GM19023 (cell line): ENCODE data around the gene DHRS2.
"Not testable (repeated sequence)": the region's sequence is repeated elsewhere in the genome, so short reads cannot be mapped to it uniquely, and the experiment has no call there.

ENCODE experiments used
- ATAC-seq: cut with Tn5 transposase; IDR thresholded peaks from one replicate; pipeline ENCODE4 v1.9.1; 2021; ENCODE audit warnings: mild to moderate bottlenecking, moderate library complexity; ENCODE audit not compliant: unreplicated experiment

DHRS2 gene

GRCh38 chr14:23636317-23637211 is at the start of gene DHRS2:
TSS of gene DHRS2 (plus strand) at chr14:23636364. CDS start at chr14:23638865, 2,501 bp downstream.
- no peak for ATAC-seq

- peak; percentile 95 for ATAC-seq
These were observed 47.1 kb upstream of the DHRS2 start for GRCh38 chr14:23588884-23589598.

DNA sequence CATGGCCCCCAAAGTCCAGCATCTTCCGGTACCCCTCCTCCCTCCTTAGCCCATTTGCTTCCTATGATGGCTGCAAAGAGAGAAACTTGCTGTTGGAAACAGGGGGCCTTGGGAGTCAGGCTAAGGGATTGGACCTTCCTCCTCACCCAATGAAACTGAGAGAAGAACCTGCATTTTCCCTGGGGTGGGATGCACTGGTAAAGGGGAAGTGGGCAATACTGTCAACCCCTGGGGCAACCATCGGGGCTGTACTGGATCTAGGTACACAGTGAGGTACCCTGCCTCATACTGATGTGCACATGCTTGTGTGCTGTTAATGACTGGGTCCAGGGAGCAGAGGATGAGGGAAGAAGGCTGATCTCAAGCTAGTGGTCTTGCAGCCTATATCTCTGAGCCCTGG is 46.6 kb upstream of the DHRS2 start:
- peak; percentile 11 for ATAC-seq

- no peak for ATAC-seq
These were observed 46.0 kb upstream of the DHRS2 start for GRCh38 chr14:23590198-23590597.

- ATAC-seq: not testable (repeated sequence)
These were observed 42.0 kb upstream of the DHRS2 start for GRCh38 chr14:23594191-23594590.

DNA sequence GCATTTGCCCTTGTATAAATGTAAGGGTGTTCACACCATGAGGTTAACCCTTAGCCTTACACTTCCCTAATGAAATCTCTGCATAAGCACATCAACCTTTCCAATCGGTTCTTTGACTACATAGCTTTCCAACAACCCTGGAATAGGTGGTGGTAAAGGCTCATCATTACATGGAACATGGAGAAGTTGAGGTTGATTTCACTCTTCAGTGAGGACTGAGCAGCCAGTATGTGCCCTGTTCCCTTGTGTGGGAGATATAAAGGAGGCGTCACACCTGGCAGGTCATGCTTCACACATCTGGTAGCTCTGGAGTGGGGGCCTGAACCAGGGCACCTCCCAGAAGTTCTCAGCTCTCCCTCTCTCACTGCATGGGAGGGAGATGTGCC is 35.8 kb upstream of the DHRS2 start:
- ATAC-seq: no peak

GRCh38 chr14:23600806-23601205 is 35.4 kb upstream of the DHRS2 start:
- no peak for ATAC-seq

GRCh38 chr14:23601424-23601823 is 34.7 kb upstream of the DHRS2 start:
- ATAC-seq: no peak

DNA sequence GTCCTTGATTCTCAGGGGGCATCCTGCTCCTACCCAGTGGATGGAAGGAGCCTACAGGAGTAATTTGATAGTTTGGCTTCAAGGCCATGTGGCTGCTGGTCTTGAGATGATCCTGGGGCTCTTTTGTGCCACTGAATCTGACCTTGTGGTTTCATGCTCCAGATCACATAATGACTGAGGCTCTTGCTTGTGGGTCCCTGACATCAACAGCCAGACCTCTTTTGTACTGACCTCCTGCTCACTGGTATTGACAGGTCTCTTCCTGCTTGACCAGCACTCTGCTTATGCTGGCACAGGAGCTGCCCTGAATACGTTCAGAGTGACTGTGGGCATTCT is 34.4 kb upstream of the DHRS2 start:
- no peak for ATAC-seq

DNA sequence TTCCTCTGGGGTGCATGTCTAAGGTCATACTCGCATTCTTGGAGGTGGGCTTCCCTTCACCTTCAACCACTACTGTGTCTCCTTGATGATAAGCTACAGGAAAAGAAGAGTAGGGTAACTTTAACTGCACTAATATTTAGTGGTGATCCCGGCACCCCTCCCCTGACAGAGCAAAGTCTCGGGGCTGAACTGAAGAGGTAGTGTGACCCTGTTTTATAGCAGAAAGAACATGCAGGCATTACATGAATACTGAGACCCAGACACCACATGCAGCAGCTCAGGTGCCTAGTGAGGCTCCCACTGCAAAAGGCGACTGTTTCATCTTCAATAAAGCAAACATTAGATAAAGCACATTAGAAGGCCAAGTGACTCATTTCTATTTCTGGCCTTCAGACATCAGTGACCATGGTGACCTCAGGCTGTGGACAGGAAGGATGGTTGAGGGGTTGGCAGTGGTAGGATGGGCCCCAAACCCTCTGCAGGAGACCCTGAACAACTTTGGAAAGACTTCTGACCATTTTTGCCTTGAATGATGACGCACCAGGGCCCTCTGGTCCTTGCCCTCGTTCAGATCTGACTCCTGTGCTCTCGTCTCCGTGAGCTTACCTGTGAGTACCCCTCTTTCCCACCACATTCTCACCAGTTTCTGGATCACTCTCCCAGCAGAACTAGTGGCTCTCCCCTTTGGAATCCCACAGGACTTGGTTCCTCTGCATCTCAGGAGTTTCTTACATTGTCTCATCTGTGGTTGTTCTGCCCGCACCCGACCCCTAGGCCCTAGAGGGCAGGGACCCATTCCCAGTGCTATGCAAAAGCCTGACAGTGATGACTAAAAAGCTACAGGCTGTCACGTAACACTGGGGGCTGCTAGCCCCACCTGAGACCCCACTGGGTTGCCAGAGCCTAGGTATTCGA is 33.7 kb upstream of the DHRS2 start:
- ATAC-seq: no peak

DNA sequence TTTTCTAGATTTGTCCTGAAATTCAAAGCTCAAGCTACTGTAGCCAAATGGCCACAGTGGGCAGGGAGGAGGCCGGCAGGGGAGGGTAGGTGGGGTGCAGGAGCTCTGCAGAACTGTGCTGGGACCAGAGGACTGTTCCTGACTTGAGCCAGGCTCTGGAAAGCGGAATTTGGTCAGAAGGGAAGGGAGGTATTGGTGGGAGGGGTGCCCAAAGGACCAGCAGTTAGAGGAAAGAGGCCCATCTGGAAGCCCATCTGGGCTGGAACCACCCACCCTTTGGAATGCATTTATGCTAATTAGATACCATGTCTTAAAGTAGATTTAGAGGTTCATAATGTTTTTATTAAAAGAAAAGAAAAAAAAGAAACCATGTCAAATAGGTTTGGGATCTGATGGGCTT is 33.1 kb upstream of the DHRS2 start:
- ATAC-seq: no peak

- ATAC-seq: no peak
These were observed 32.0 kb upstream of the DHRS2 start for GRCh38 chr14:23604148-23604547.

DNA sequence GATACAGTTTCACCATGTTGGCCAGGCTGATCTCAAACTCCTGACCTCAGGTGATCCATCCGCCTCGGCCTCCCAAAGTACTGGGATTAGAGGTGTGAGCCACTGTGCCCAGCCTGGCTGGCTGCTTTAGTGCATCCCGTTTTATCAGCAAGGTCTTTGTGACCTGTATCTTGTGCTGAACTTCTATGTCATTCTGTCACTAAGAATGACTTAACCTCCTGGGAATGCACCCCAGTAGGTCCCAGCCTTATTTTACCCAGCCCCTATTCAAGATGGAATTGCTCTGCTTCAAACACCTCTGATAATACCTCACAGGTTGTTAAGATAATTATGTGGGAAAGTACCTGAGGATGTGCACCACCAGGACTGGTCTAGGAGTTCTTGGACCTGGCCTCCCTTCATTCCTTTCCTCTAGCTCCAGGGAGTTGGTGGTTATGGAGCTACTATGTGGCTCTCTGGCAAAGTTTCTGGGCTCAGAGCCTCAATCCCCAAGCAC is 31.4 kb upstream of the DHRS2 start:
- no peak for ATAC-seq

- ATAC-seq: peak; percentile 78
These were observed 30.1 kb upstream of the DHRS2 start for GRCh38 chr14:23605931-23606585.

- ATAC-seq: no peak
These were observed 27.7 kb upstream of the DHRS2 start for GRCh38 chr14:23608454-23608853.

GRCh38 chr14:23609001-23609400 is 27.2 kb upstream of the DHRS2 start:
- no peak for ATAC-seq

DNA sequence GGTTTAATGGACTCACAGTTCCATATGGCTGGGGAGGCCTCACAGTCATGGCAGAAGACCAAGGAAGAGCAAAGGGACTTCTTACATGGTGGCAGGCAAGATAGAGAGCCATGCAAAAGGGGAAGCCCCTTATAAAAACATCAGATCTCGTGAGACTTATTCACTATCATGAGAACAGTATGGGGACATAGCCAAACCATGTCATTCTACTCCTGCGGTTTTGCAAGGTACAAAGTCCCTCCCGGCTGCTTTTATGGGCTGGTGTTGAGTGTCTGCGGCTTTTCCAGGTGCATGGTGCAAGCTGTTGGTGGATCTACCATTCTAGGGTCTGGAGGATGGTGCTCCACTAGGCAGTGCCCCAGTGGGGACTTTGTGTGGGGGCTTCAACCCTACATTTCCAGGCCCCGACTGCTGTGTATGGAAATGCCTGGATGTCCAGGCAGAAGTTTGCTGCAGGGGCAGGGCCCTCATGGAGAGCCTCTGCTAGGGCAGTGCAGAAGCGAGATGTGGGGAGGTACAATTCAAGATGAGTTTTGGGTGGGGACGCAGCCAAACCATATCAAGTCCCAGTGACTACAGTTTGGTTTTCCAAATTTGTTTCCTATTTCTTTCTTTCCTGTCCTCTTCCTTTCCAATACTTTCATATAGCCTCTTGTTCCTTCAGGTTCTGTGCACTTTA is 26.6 kb upstream of the DHRS2 start:
- not testable (repeated sequence) for ATAC-seq

GRCh38 chr14:23610090-23610814 is 25.9 kb upstream of the DHRS2 start:
- no peak for ATAC-seq

- ATAC-seq: no peak
These were observed 25.3 kb upstream of the DHRS2 start for GRCh38 chr14:23610815-23611289.
